ENCODE measurements around the gene CMIP. TPM values are rescaled to one million over a fixed set of nuclear protein-coding genes. Genes with fewer than 3 reads are reported as not detected.
A peak's percentile ranks its signal among the peaks of the same experiment; 100 is the strongest.

CMIP gene
- total RNA-seq (2021) (57.0 to 63.7 TPM (median 59.6 TPM) in 3 replicates), Bru-seq, nascent RNA (percentile 79 among the genes with signal in this experiment)
- long read RNA-seq, experiment 1, partial matches to known transcripts: 0 of 14 reads
- long read RNA-seq, experiment 1, other reads (novel, unspliced or antisense): 14 of 14 reads
- long read RNA-seq, experiment 2, full-length matches to known transcripts: 1 of 82 reads
- long read RNA-seq, experiment 2, partial matches to known transcripts: 8 of 82 reads
- long read RNA-seq, experiment 2, other reads (novel, unspliced or antisense): 73 of 82 reads
- long read RNA-seq, experiment 3: 0 reads

- Mint-ChIP-seq H3K4me1 (peaks cover 40% of the 10 kb centered on the region), H3K27ac (peak within 1 kb of the TSS; percentile 53), H3K36me3 (no peaks in the 10 kb centered on the region), H3K27me3 (ENCODE audit: low read depth) (peaks cover 24% of the 10 kb centered on the region), H3K4me3 (peak within 1 kb of the TSS; percentile 82), H3K9me3 (no peaks in the 10 kb centered on the region)
- no peak for TF ChIP-seq ATF1 (CRISPR knock-in tag; IDR thresholded peaks at IDR 0.05)
- TF ChIP-seq NFYB (CRISPR knock-in tag; conservative IDR thresholded peaks at IDR 0.05; ENCODE audit: low read depth): peak; percentile 31; the same call in 1 of the 2 replicates
- no peak for TF ChIP-seq ELF4 (CRISPR knock-in tag; IDR thresholded peaks at IDR 0.05; ENCODE audit: low read depth)
- TF ChIP-seq ZNF423 (CRISPR knock-in tag; IDR thresholded peaks at IDR 0.05): peak; percentile 62
- TF ChIP-seq SP1 (CRISPR knock-in tag; conservative IDR thresholded peaks at IDR 0.05): peak; percentile 55; the same call in 1 of the 2 replicates
- TF ChIP-seq USF2 (CRISPR knock-in tag; IDR thresholded peaks at IDR 0.05): peak; percentile 93
- TF ChIP-seq OVOL2 (CRISPR knock-in tag; IDR thresholded peaks at IDR 0.05; ENCODE audit: borderline replicate concordance): no peak
- no peak for TF ChIP-seq ESRRA (CRISPR knock-in tag; IDR thresholded peaks at IDR 0.05; ENCODE audit: borderline replicate concordance)
- no peak for TF ChIP-seq NR1H2 (CRISPR knock-in tag; IDR thresholded peaks at IDR 0.05)
- DNase-seq (ENCODE audit: low spot score) (peak; percentile 84), ATAC-seq (peak; percentile 59)
- ChIA-PET CTCF (interaction anchor here (0.6 to 1.2 kb wide), 2 partner anchors 141 to 1334 kb away, joined by 3 to 7 read pairs; no protein-coding TSS in a partner anchor), POLR2A (interaction anchor here (0.6 to 1.1 kb wide), 3 partner anchors 24 to 290 kb away, joined by 3 to 5 read pairs (median 3); no protein-coding TSS in a partner anchor)
Measured at GRCh38 chr16:81444448-81445121, at the start of gene CMIP. CMIP (plus strand) TSS chr16:81444808.

- POLR2A ChIA-PET: no interaction called here
- peaks cover 13% of the 10 kb centered on the region for H3K9me3 Mint-ChIP-seq
- no peaks in the 10 kb centered on the region for H3K4me1 Mint-ChIP-seq
- TF ChIP-seq SP1 (CRISPR knock-in tag; conservative IDR thresholded peaks at IDR 0.05) (no peak), ZBTB43 (CRISPR knock-in tag; IDR thresholded peaks at IDR 0.05) (no peak), E2F4 (CRISPR knock-in tag; IDR thresholded peaks at IDR 0.05; ENCODE audit: borderline replicate concordance, low read depth) (no peak), FOXJ3 (CRISPR knock-in tag; IDR thresholded peaks at IDR 0.05; ENCODE audit: borderline replicate concordance) (no peak), PRDM15 (CRISPR knock-in tag; IDR thresholded peaks at IDR 0.05) (no peak), NFYB (CRISPR knock-in tag; conservative IDR thresholded peaks at IDR 0.05; ENCODE audit: low read depth) (no peak), E2F5 (CRISPR knock-in tag; IDR thresholded peaks at IDR 0.05) (no peak), ZNF138 (CRISPR knock-in tag; conservative IDR thresholded peaks at IDR 0.05) (no peak), FOXP1 (CRISPR knock-in tag; IDR thresholded peaks at IDR 0.05; ENCODE audit: borderline replicate concordance) (no peak), CDX4 (CRISPR knock-in tag; IDR thresholded peaks at IDR 0.05; ENCODE audit: borderline replicate concordance) (no peak), ZNF423 (CRISPR knock-in tag; IDR thresholded peaks at IDR 0.05) (no peak), PRRX2 (CRISPR knock-in tag; IDR thresholded peaks at IDR 0.05) (no peak)
- TF ChIP-seq, protein P1, sequence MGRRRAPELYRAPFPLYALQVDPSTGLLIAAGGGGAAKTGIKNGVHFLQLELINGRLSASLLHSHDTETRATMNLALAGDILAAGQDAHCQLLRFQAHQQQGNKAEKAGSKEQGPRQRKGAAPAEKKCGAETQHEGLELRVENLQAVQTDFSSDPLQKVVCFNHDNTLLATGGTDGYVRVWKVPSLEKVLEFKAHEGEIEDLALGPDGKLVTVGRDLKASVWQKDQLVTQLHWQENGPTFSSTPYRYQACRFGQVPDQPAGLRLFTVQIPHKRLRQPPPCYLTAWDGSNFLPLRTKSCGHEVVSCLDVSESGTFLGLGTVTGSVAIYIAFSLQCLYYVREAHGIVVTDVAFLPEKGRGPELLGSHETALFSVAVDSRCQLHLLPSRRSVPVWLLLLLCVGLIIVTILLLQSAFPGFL (CRISPR knock-in tag; IDR thresholded peaks at IDR 0.05; ENCODE audit: borderline replicate concordance): no peak
Measured at GRCh38 chr16:81394966-81395655, 49.5 kb upstream of the CMIP start.

More at GRCh38 chr16:81394966-81395655, 49.5 kb upstream of the CMIP start:
- CTCF ChIA-PET: interaction anchor here (0.6 to 1.3 kb wide), 4 partner anchors 9 to 302 kb away, joined by 3 to 4 read pairs (median 3); no protein-coding TSS in a partner anchor
- no peak for DNase-seq (ENCODE audit: low spot score)
- H3K27me3 Mint-ChIP-seq (ENCODE audit: low read depth): no peaks in the 10 kb centered on the region; the same call in 1 of the 2 replicates
- H3K4me3 Mint-ChIP-seq: no peak overlapping the region
- peaks cover 12% of the 10 kb centered on the region for H3K36me3 Mint-ChIP-seq
- ATAC-seq: no peak
- peak overlapping the region; percentile 37; the same call in 1 of the 2 replicates for H3K27ac Mint-ChIP-seq

Data from WTC11 (cell line).